Stimulated activated CD8-positive, alpha-beta memory T cell treated with anti-CD3 and anti-CD28 coated beads, Interleukin-7, amount 100 ng/mL, for 48 hours (primary cell): ENCODE measurements around the gene CD79B.
A peak's percentile ranks its signal among the peaks of the same experiment; 100 is the strongest.
"Not testable (repeated sequence)": the region's sequence is repeated elsewhere in the genome, so short reads cannot be mapped to it uniquely, and the experiment has no call there.

Experiments
- DNase-seq, 2 donors: peaks; one replicate each; pipeline ENCODE4 v3.0.0-alpha.2; 2020; ENCODE audit warnings: low read depth in 1 of 2; ENCODE audit errors: extremely low read depth in 1 of 2

CD79B gene

DNA sequence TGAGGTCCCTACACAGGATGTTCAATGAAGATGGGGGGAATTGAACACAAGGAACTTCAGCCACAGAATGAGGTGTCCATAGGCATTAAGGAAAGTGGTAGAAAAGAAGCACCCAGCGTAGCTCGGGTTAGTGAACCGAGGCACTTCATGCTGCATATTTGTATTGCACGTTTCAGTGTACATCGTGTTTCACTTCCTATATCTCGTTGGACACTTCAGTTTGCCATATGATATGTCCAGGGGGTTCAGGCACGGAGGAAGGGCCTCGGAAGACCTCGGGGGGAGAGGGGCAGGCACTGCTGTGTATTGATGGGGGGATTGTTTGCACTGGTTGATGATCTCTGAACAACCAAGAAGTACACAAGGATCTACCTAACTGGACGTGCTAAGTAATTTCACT lies 16.4 kb downstream of the CD79B start:
- not testable (repeated sequence) for DNase-seq

- DNase-seq, result no peak
Observed at GRCh38 chr17:63914471-63914870, 17.7 kb downstream of the CD79B start.

- DNase-seq, result peak; percentile 26 to 48
Observed at GRCh38 chr17:63911657-63912100, 20.5 kb downstream of the CD79B start.

DNA sequence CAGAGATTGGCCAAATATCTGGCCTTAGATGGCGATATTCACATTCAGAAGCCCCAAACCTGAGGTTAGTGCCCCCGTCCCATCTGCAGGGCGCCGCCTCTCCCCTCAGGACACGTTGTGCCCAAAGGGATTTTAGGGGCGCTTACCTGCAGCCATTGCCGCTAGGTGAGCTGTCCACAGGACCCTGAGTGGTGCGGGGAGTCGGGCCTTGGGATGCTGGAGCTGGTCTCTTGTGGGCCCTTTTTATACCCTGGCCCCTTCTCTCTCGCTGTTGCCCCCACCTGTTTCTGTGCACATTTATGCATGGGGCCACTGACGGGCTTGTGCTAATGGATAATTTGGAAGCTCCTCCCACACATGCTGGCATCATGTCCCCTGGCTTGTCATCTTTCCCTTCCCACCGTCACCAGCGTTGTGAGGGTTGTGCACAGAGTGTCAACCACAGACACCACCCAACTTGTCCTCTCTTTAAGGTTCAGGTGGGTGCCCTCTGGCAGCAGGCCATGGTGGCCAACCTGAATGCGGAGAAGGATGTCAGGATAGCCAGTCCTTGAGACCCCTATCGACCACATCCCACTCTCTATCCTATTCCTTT lies 21.0 kb downstream of the CD79B start, which contains the start of gene CSHL1:
Gene CSHL1 (minus strand): TSS at position 218 of the 595 bp plus-strand sequence. CDS start 62 bp downstream, at position 156.
- DNase-seq, result no peak

- DNase-seq, result no peak
Observed at GRCh38 chr17:63910096-63910495, 22.0 kb downstream of the CD79B start.

DNA sequence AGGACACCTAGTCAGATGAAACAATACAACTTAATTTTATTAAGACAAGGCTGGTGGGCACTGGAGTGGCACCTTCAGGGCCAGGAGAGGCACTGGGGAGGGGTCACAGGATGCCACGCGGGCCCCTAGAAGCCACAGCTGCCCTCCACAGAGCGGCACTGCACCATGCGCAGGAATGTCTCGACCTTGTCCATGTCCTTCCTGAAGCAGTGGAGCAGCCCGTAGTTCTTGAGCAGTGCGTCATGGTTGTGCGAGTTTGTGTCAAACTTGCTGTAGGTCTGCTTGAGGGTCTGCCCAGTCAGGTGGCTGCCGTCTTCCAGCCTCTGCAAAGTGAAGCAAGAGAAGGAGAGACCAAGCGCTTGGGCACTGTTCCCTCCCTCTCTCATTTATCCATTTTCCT lies 22.5 kb downstream of the CD79B start:
- not testable (repeated sequence) for DNase-seq

DNA sequence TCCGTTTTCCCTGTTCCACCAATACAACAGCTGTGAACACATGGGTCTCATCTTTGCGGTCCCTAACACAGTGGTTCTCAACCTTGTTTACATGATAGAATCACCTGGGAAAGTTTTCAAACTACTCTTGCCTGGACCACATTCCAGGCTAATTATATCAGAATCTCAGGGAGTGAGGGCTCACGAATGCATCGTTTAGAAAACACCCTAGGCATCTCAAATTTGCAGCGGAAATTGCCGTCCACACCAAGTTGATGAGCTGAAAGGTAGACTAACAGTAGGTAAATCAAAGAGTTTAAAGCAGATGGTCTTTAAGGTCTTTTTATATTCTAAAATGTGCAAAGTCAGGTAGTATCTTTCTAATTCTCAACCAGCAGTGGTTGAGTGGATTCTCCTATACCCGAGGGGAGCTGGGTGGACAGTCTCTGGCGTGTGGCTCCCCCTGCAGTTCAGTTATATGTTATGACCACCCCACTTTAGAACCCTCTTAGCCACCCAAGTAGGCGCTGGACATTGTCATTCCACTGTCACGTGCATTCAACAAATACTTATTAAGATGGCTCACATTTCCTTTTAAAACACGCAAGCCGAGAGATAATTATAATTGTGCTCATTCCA lies 24.9 kb downstream of the CD79B start:
- not testable (repeated sequence) for DNase-seq

DNA sequence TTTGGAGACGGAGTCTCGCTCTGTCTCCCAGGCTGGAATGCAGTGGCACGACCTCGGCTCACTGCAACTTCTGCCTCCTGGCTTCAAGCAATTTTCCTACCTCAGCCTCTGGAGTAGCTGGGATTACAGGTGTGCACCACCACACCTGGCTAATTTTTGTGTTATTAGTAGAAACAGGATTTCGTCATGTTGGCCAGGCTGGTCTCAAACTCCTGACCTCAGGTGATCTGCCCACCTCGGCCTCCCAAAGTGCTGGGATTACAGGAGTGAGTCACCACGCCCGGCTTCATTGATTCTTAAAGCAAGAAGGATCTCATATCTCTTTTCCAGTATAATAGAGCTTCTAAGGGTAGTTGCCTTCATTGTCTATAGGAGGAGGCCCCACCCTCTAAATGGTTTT lies 27.3 kb downstream of the CD79B start:
- not testable (repeated sequence) for DNase-seq

DNA sequence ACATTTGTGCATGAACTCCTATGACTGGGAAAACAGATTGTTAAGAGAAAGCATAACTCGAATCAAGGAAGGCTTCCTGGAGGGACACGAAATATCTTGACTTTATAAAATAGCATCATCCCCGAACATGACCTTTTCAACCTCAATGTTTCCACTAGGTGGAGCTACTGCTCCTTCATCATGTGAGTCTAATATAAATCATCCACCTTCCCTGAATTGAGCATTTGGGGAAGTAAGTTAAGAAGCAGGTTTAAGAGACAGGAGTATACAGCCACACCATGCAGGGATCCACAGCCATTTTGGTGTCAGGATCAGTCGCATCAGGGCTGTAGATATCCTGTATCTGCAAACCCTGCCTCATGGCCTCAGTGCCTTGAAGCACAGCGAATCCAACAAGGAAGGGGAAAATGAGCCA lies 28.3 kb downstream of the CD79B start:
- not testable (repeated sequence) for DNase-seq

- DNase-seq, result not testable (repeated sequence)
Observed at GRCh38 chr17:63901971-63902370, 30.2 kb downstream of the CD79B start.

DNA sequence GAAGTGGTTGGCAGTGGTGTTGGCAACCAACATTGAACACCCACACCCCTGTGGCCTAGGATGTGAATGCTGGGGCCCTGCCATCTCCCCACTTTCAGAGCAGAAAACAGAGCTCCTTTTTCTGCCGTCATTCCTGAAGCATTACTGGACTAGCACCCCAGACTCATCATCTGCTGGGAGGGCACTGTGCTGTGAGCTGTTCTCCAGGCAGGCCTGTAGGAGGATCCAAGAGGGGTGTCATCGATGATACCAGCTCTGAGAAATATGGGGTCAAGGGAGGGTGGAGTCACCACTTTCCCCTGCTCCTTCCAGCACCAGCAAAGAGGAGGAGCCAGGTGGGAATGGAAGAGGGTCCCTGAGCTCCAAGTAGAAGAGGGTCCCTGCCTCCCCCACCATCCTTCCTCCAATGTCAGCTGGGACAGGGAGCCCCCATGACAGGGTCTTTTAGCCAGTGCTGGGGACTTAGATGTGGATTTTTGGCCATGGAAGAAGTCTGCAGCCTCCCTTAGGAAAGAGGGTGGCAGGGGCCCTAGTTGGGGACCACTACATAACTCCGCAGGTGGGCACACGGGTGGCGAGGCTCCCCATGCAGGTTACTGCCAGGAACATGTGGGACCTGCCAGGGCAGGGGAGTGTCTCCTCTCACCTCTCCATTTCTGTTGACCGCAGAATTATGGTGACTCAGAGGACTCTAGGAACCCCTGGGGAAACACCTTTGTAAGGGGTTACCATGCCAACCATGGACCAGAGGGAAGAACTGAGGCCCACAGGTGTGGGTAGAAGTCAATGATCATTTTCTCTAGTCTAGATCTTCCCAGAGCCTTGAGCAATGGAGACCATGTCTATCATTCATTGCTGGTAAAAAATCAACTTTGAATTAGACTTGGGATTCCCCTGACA lies 33.0 kb downstream of the CD79B start:
- DNase-seq, result peak in 1 of 2 donors; percentile 28

DNA sequence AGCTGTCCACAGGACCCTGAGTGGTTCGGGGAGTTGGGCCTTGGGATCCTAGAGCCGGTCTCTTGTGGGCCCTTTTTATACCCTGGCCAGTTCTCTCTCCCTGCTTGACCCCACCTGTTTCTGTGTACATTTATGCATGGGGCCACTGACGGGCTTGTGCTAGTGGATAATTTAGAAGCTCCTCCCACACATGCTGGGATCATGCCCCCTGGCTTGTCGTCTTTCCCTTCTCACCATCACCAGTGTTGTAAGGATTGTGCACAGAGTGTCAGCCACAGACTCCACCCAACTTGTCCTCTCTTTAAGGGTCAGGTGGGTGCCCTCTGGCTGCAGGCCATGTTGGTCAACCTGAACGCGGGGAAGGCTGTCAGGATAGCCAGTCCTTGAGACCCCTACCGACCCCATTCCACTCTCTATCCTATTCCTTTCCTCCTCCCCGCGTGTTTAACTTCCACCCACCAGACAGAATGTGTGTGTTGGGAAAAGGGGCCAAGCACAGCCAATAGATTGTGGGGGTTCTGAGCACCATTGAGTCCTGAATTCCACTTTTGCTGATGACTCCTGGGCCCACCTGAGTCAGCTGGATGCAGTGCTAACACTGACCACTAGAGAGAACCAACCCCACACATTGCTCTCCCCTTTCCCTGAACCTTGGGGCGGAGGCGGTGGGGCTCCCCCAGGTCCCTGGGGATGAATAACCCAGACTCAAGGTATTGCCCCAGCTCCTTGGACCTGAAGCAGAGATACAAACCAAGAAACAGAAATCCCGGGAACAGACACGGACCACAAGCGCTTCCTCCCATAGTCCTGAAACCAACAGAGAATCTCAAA lies 35.4 kb downstream of the CD79B start, which contains the start of gene CSH1:
Gene CSH1 (minus strand): TSS at position 51 of the 831 bp plus-strand sequence. CDS start 63 bp downstream, outside the sequence.
- not testable (repeated sequence) for DNase-seq

GRCh38 chr17:63894821-63895220 lies 37.3 kb downstream of the CD79B start:
- not testable (repeated sequence) for DNase-seq

GRCh38 chr17:63894021-63894420 lies 38.1 kb downstream of the CD79B start:
- DNase-seq, result not testable (repeated sequence)

DNA sequence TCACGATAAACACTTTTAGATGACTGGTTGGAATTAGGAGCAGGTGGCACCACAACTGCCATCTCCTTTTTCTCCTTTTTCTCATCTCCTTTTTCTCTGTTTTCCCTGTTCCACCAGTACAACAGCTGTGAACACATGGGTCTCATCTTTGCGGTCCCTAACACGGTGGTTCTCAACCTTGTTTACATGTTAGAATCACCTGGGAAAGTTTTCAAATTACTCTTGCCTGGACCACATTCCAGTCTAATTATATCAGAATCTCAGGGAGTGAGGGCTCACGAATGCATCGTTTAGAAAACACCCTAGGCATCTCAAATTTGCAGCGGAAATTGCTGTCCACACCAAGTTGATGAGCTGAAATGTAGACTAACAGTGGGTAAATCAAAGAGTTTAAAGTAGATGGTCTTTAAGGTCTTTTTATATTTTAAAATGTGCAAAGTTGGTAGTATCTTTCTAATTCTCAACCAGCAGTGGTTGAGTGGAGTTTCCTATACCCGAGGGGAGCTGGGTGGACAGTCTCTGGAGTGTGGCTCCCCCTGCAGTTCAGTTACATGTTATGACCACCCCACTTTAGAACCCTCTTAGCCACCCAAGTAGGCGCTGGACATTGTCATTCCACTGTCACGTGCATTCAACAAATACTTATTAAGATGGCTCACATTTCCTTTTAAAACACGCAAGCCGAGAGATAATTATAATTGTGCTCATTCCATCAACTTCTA lies 39.7 kb downstream of the CD79B start:
- not testable (repeated sequence) for DNase-seq

- not testable (repeated sequence) for DNase-seq
Observed at GRCh38 chr17:63889026-63889848, 42.9 kb downstream of the CD79B start.

- DNase-seq, result not testable (repeated sequence)
Observed at GRCh38 chr17:63885119-63885518, 47.0 kb downstream of the CD79B start.

DNA sequence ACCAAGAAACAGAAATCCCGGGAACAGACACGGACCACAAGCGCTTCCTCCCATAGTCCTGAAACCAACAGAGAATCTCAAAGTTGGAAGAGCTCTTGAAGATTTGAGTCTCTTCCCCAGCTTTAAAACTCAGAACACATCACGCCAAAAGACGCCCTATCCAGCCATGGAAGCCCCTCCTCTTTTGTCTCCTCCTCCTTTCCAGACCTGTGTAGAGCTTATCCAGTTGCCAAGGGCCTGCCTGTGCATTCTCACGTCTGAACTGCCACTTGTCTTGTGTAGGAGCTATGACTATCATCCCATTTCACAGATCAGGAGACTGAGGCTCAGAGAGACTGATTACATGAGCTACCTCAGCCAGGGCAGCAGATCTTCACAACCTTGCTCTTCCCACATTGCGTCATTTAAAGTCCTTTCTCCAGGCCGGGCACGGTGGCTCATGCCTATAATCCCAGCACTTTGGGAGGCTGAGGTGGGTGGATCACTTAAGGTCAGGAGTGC lies 49.5 kb downstream of the CD79B start:
- DNase-seq, result not testable (repeated sequence)
